IMR-90 (cell line): ENCODE measurements around the gene FAH.

Source experiments
- BHLHE40 ChIP-seq: fragments of 150-350 bp; IDR thresholded peaks from 2 replicates; pipeline ENCODE4 v1.6.1; 2016; ENCODE audit warnings: mild to moderate bottlenecking, low read depth, low read length
- CEBPB ChIP-seq: IDR thresholded peaks from 2 replicates; pipeline ENCODE4 v1.6.1; 2012; ENCODE audit warnings: low read depth, low read length, improper control_type of control experiment
- MAFK ChIP-seq: IDR thresholded peaks from 2 replicates; pipeline ENCODE4 v1.6.1; 2012; ENCODE audit warnings: low read depth, low read length, improper control_type of control experiment
- MXI1 ChIP-seq: IDR thresholded peaks from 2 replicates; pipeline ENCODE4 v1.6.1; 2012; ENCODE audit warnings: low read depth, mild to moderate bottlenecking, low read length, moderate library complexity, borderline replicate concordance
- POLR2A ChIP-seq: IDR thresholded peaks from 2 replicates; pipeline ENCODE4 v1.6.1; 2012; ENCODE audit warnings: mild to moderate bottlenecking, low read depth, low read length
- RCOR1 ChIP-seq: IDR thresholded peaks from 2 replicates; pipeline ENCODE4 v1.6.1; 2012; ENCODE audit warnings: mild to moderate bottlenecking, low read length, improper control_type of control experiment; ENCODE audit not compliant: insufficient replicate concordance
- SMC3 ChIP-seq: fragments of 150-350 bp; IDR thresholded peaks from 2 replicates; pipeline ENCODE4 v1.6.1; 2016; ENCODE audit warnings: low read depth, mild to moderate bottlenecking, antibody characterized with exemption, low read length, moderate library complexity
- TF ChIP-seq, protein P1 (sequence below): fragments of 150-350 bp; IDR thresholded peaks from 2 replicates; pipeline ENCODE4 v1.6.1; 2017; ENCODE audit warnings: mild to moderate bottlenecking, antibody characterized with exemption, low read length, low read depth
- TF ChIP-seq, protein P2 (sequence below): conservative IDR thresholded peaks from 2 replicates; pipeline ENCODE4 v1.5.1; 2012; ENCODE audit warnings: mild to moderate bottlenecking, low read depth, low read length, improper control_type of control experiment
- TF ChIP-seq, protein P3 (sequence below): fragments of 150-350 bp; IDR thresholded peaks from 2 replicates; pipeline ENCODE4 v1.6.1; 2016; ENCODE audit warnings: low read depth, mild to moderate bottlenecking, low read length, moderate library complexity, borderline replicate concordance

DNA sequence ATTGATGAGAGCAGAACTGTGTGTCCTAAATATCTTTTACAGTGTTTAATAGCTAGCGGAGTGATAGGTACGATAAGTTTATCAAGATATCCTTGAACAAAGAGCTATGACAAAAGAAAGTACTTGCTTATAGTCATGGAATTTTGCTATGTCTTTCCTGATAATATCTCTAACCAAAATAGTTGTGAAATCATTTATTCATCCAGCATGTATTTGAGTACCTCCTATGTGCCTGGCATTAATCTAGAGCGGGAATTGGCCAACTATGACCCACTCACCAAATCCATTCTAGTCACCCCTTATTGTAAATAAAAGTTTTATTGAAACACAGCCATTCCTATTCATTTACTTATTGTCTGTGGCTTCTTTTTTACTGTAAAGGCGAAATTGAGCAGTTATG is 46.7 kb upstream of the FAH start:
- TF ChIP-seq MAFK: no peak
- TF ChIP-seq, protein P1, sequence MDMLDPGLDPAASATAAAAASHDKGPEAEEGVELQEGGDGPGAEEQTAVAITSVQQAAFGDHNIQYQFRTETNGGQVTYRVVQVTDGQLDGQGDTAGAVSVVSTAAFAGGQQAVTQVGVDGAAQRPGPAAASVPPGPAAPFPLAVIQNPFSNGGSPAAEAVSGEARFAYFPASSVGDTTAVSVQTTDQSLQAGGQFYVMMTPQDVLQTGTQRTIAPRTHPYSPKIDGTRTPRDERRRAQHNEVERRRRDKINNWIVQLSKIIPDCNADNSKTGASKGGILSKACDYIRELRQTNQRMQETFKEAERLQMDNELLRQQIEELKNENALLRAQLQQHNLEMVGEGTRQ: no peak
- TF ChIP-seq, protein P2, sequence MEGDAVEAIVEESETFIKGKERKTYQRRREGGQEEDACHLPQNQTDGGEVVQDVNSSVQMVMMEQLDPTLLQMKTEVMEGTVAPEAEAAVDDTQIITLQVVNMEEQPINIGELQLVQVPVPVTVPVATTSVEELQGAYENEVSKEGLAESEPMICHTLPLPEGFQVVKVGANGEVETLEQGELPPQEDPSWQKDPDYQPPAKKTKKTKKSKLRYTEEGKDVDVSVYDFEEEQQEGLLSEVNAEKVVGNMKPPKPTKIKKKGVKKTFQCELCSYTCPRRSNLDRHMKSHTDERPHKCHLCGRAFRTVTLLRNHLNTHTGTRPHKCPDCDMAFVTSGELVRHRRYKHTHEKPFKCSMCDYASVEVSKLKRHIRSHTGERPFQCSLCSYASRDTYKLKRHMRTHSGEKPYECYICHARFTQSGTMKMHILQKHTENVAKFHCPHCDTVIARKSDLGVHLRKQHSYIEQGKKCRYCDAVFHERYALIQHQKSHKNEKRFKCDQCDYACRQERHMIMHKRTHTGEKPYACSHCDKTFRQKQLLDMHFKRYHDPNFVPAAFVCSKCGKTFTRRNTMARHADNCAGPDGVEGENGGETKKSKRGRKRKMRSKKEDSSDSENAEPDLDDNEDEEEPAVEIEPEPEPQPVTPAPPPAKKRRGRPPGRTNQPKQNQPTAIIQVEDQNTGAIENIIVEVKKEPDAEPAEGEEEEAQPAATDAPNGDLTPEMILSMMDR: no peak
- TF ChIP-seq CEBPB: peak; percentile 80
- TF ChIP-seq POLR2A: no peak
- TF ChIP-seq BHLHE40: no peak
- TF ChIP-seq RCOR1: no peak
- TF ChIP-seq MXI1: no peak
- TF ChIP-seq, protein P3, sequence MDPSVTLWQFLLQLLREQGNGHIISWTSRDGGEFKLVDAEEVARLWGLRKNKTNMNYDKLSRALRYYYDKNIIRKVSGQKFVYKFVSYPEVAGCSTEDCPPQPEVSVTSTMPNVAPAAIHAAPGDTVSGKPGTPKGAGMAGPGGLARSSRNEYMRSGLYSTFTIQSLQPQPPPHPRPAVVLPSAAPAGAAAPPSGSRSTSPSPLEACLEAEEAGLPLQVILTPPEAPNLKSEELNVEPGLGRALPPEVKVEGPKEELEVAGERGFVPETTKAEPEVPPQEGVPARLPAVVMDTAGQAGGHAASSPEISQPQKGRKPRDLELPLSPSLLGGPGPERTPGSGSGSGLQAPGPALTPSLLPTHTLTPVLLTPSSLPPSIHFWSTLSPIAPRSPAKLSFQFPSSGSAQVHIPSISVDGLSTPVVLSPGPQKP: no peak
- no peak for TF ChIP-seq SMC3
